K562 (cell line): Measurements from ENCODE around the gene CPNE1. TPM values are rescaled to one million over a fixed set of nuclear protein-coding genes. Genes with fewer than 3 reads are reported as not detected.

Source experiments
- ATAC-seq: fragments of 200-7000 bp; cut with Tn5 transposase; 3 replicates; pipeline ENCODE4 v1.9.1; 2020; ENCODE audit warnings: moderate library complexity
- BruUV-seq: library from RNA; stranded (reverse); fragments of 400-500 nt; replicated peaks from 2 replicates; lab custom pipeline; 2021; lab: Mats Ljungman, UMichigan
- CTCF ChIA-PET: fragments of 300-600 bp; formaldehyde crosslinking; extraction: SDS; loops from one replicate; lab custom pipeline; 2021; ENCODE audit warnings: low intra/inter-chr PET ratio; lab: Yijun Ruan, JAX
- POLR2A ChIA-PET: fragments of 300-600, 350-650 bp; sonication (Branson Sonifier 250); formaldehyde crosslinking; extraction: SDS; loops from one replicate; lab custom pipeline; 2021; ENCODE audit warnings: antibody characterized with exemption, inconsistent platforms; lab: Yijun Ruan, JAX
- DNase-seq, 4 experiments: peaks; one replicate each; pipeline versions ENCODE4 v3.0.0 to v3.0.0-alpha.2; 2011 to 2018; ENCODE audit warnings: low spot score in 3 of 4, mixed read lengths in 3 of 4; ENCODE audit errors: extremely low read depth in 1 of 4
- FAIRE-seq: peaks from 2 replicates; lab custom pipeline; 2011; peaks lifted over from hg19 to GRCh38; lab: Jason Lieb, UNC
- H2AFZ ChIP-seq: 2 replicates; pipeline ENCODE4 v1.6.0; 2011; ENCODE audit warnings: low read depth, low read length, control low read depth, inconsistent platforms
- H3K27ac ChIP-seq: fragments of 200-600 bp; 3 replicates; pipeline ENCODE4 v1.8.0; 2011; ENCODE audit warnings: low read depth, mild to moderate bottlenecking, control low read depth, inconsistent platforms, low read length, moderate library complexity, mixed read lengths; ENCODE audit errors: extremely low read depth
- H3K27me3 ChIP-seq, 2 experiments: fragments of 300-600 bp in 1 of 2; 2 replicates in 1 of 2; 3 replicates in 1 of 2; pipeline versions ENCODE4 v1.6.0 to v1.8.0; 2011; ENCODE audit warnings: inconsistent platforms in 2 of 2, low read length in 2 of 2, mild to moderate bottlenecking in 1 of 2, mixed read lengths in 1 of 2, moderate library complexity in 1 of 2; ENCODE audit not compliant: control insufficient read depth in 2 of 2, insufficient read depth in 2 of 2
- H3K36me3 ChIP-seq: fragments of 300-600 bp; 3 replicates; pipeline ENCODE4 v1.8.0; 2011; ENCODE audit warnings: mild to moderate bottlenecking, low read length, inconsistent platforms; ENCODE audit not compliant: control insufficient read depth, insufficient read depth
- H3K4me1 ChIP-seq, 2 experiments: fragments of 200-600 bp in 1 of 2; replicated peaks in 1 of 2; 2 replicates in 1 of 2; 3 replicates in 1 of 2; pipeline versions ENCODE4 v1.5.1 to v1.8.0; 2011; ENCODE audit warnings: inconsistent platforms in 2 of 2, low read length in 2 of 2, mild to moderate bottlenecking in 1 of 2, mixed read lengths in 1 of 2, moderate library complexity in 1 of 2; ENCODE audit not compliant: control insufficient read depth in 2 of 2, insufficient read depth in 2 of 2
- H3K4me2 ChIP-seq: 2 replicates; pipeline ENCODE4 v1.6.1; 2011; ENCODE audit warnings: low read length, control low read depth, inconsistent platforms, mixed read lengths; ENCODE audit not compliant: insufficient read depth
- H3K4me3 ChIP-seq: fragments of 200-600 bp; sonication (generic), shearing (Covaris generic); 2 replicates; pipeline ENCODE4 v1.5.1; 2016; ENCODE audit warnings: control low read depth, inconsistent platforms
- H3K79me2 ChIP-seq: fragments of 200-600 bp; 3 replicates; pipeline ENCODE4 v1.8.0; 2011; ENCODE audit warnings: low read length, inconsistent platforms; ENCODE audit not compliant: control insufficient read depth, insufficient read depth
- H3K9ac ChIP-seq, 2 experiments: 2 replicates each; pipeline versions ENCODE4 v1.6.0 to v1.6.1; 2011; ENCODE audit warnings: low read depth in 2 of 2, low read length in 2 of 2, control low read depth in 1 of 2, inconsistent platforms in 1 of 2, mild to moderate bottlenecking in 1 of 2, mixed read lengths in 1 of 2; ENCODE audit not compliant: insufficient read depth in 1 of 2
- H3K9me1 ChIP-seq: one replicate; pipeline ENCODE4 v1.6.0; 2011; ENCODE audit warnings: inconsistent platforms, mild to moderate bottlenecking, low read length, moderate library complexity; ENCODE audit not compliant: control insufficient read depth, insufficient read depth
- H3K9me3 ChIP-seq: replicated peaks from 2 replicates; pipeline ENCODE4 v1.5.1; 2011; ENCODE audit warnings: low read depth, low read length, inconsistent platforms; ENCODE audit not compliant: control insufficient read depth, insufficient read depth
- H4K20me1 ChIP-seq: replicated peaks from 2 replicates; pipeline ENCODE4 v1.6.1; 2011; ENCODE audit warnings: low read length, inconsistent platforms, mixed read lengths; ENCODE audit not compliant: control insufficient read depth, insufficient read depth
- FOXK1 ChIP-seq: sonication (generic); formaldehyde crosslinking; IDR thresholded peaks from 2 replicates; pipeline ENCODE4 v1.8.0; 2022; ENCODE audit warnings: missing genetic modification reagents, mild to moderate bottlenecking, borderline replicate concordance
- FOXP4 ChIP-seq: sonication (generic); formaldehyde crosslinking; IDR thresholded peaks from 2 replicates; pipeline ENCODE4 v1.8.0; 2022; ENCODE audit warnings: mild to moderate bottlenecking, missing genetic modification reagents, borderline replicate concordance
- HDAC6 ChIP-seq: IDR thresholded peaks from 2 replicates; pipeline ENCODE4 v1.6.1; 2012; ENCODE audit warnings: low read depth, mild to moderate bottlenecking, control low read depth, inconsistent platforms, low read length, moderate library complexity
- NFYB ChIP-seq: IDR thresholded peaks from 2 replicates; pipeline ENCODE4 v1.6.1; 2011; ENCODE audit warnings: mild to moderate bottlenecking, moderate library complexity; ENCODE audit not compliant: insufficient read length; ENCODE audit errors: extremely low read depth
- SRSF7 ChIP-seq: fragments of 200-400 bp; formaldehyde crosslinking; optimal IDR thresholded peaks from 2 replicates; pipeline ENCODE3; 2017; ENCODE audit warnings: mild to moderate bottlenecking, low read depth, low read length
- ZNF592 ChIP-seq: fragments of 450-650 bp; IDR thresholded peaks from 2 replicates; pipeline ENCODE4 v1.6.1; 2017; ENCODE audit warnings: antibody characterized with exemption, mild to moderate bottlenecking
- ZZZ3 ChIP-seq: fragments of 450-650 bp; IDR thresholded peaks from 2 replicates; pipeline ENCODE4 v1.6.1; 2016; ENCODE audit warnings: antibody characterized with exemption, mild to moderate bottlenecking, moderate library complexity
- WGBS: fragments of 100-300 bp; shearing (Covaris generic); methylation state at CpG from one replicate; pipeline ENCODE4 v1.1.6; 2016; ENCODE audit warnings: low coverage, mixed read lengths; ENCODE audit not compliant: insufficient coverage; ENCODE audit errors: missing lambda C conversion rate; 5-methylcytosine and 5-hydroxymethylcytosine counted together
- in situ Hi-C: fragments of 300-500 bp; cut with MboI; formaldehyde crosslinking; loops from 4 replicates; pipeline ENCODE4 v1.15.0; 2018; ENCODE audit warnings: inconsistent platforms, mixed read lengths
- intact Hi-C: fragments of 100-400 bp; cut with micrococcal nuclease; formaldehyde crosslinking; loops from 2 replicates; pipeline ENCODE4 v1.14.2; 2022
- polyA plus RNA-seq, 8 experiments: library from polyadenylated mRNA; depleted of rRNA in 4 of 8; stranded (reverse) in 5 of 8; unstranded in 3 of 8; fragments of >200 nt; fragmentation: Nextera tagmentation in 2 of 8; fragmentation: Illumina TruSeq in 1 of 8; extraction: Ambion mirVana in 2 of 8; extraction: Trizol in 1 of 8; gene quantifications; 2 replicates each; pipeline versions ENCODE4 v1.2.1 to v1.2.3, GENCODE V29; 2011 to 2014; ENCODE audit warnings: inconsistent platforms in 1 of 8, missing spikeins in 1 of 8
- total RNA-seq, 7 experiments: library from RNA; depleted of rRNA in 6 of 7; stranded (reverse); fragments of >200 nt in 6 of 7; fragmentation: Illumina TruSeq in 2 of 7; extraction: Trizol in 2 of 7; gene quantifications; 2 replicates each; pipeline versions ENCODE4 v1.2.1 to v1.2.3, GENCODE V29; 2011 to 2021; ENCODE audit warnings: low replicate concordance in 1 of 7

Gene CPNE1
- total and polyA plus RNA-seq, 9 of the 15 experiments (the other 6 are each of a cell fraction or from before 2014, with no cell fraction given), result 42.1 to 102 (median 56.0) TPM

GRCh38 chr20:35710884-35711587 is 46.3 kb upstream of the CPNE1 start:
- ATAC-seq (no peak), FAIRE-seq (no peak), DNase-seq (no peak)
- intact Hi-C loops (no loop called here), in situ Hi-C loops (no loop called here)
- Histone ChIP-seq H3K27ac (no peak overlapping the region), H3K4me2 (no peak overlapping the region), H4K20me1 (no peaks in the 10 kb centered on the region; the same call in 1 of the 2 replicates), H3K27me3 (no peaks in the 10 kb centered on the region), H2AFZ (no peak overlapping the region), H3K9me1 (no peaks in the 10 kb centered on the region), H3K4me3 (no peak overlapping the region), H3K9me3 (no peaks in the 10 kb centered on the region), H3K4me1 (no peaks in the 10 kb centered on the region), H3K36me3 (peaks cover 97% of the 10 kb centered on the region), H3K9ac (no peak overlapping the region), H3K79me2 (peaks cover 64% of the 10 kb centered on the region)
- WGBS, result 94% methylated on average over 6 of the region's 6 CpGs
- no TSS peak for BruUV-seq
- ChIA-PET CTCF (no interaction called here), POLR2A (interaction anchor here (0.9 to 12.6 kb wide), 4 partner anchors 8 to 31 kb away, joined by 3 to 102 read pairs (median 25); partner anchors contain the start of genes NFS1, RBM39 and ROMO1)
- TF ChIP-seq HDAC6 (no peak), NFYB (no peak), SRSF7 (no peak), FOXK1 (CRISPR knock-in tag) (no peak), ZZZ3 (0 out of 2 replicates have a peak, but pooled peaks have one; percentile 21), FOXP4 (CRISPR knock-in tag) (no peak), ZNF592 (no peak)
